ENCODE measurements around the gene KCNF1. TPM values are rescaled to one million over a fixed set of nuclear protein-coding genes. Genes with fewer than 3 reads are reported as not detected.

KCNF1 gene
- total RNA-seq, 1 experiment from 2014 or later: 0.52 TPM

DNA sequence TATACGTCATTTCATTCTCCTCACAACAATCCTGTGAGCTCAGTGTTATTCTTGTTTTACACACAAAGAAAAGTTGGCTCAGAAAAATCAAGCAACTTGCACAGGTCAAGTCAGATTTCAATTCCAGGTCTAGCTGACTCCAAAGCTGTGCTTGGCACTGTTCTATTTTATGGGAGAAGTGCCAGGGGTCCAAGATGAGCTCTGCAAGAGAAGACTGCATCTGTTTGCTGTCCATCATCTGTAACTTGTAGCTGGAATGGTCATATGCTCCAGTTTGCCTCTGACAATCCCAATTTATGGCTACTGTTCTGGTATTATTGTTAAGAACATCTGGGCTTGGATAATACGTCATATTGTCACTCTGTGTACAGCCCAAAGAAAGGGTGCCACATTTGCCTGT is 28.9 kb downstream of the KCNF1 start:
- no TSS peak for BruUV-seq (replicated peaks)
- Histone ChIP-seq H2AFZ (ENCODE audit: low read depth, low read length, poor library complexity, severe bottlenecking) (no peak overlapping the region), H4K20me1 (ENCODE audit: insufficient read depth) (no peaks in the 10 kb centered on the region), H3K27ac (ENCODE audit: low read depth, low read length) (no peak overlapping the region), H3K9me3 (ENCODE audit: control insufficient read depth in 1 of 2, insufficient read depth in 1 of 2, low read depth in 1 of 2, low read length in 2 of 2) (peaks cover 10 to 22% of the 10 kb centered on the region in 2 experiments; a peak in 3 of 4 replicates), H3K79me2 (ENCODE audit: insufficient read depth, low read length) (no peaks in the 10 kb centered on the region), H3K9ac (ENCODE audit: low read length) (no peak overlapping the region), H3K4me1 (ENCODE audit: control insufficient read depth in 1 of 2, insufficient read depth in 2 of 2, low read length in 2 of 2) (peaks cover 15 to 22% of the 10 kb centered on the region in 2 experiments), H3K27me3 (ENCODE audit: insufficient read depth, low read length) (no peaks in the 10 kb centered on the region), H3K36me3 (ENCODE audit: control insufficient read depth in 1 of 2, insufficient read depth in 2 of 2, low read length in 2 of 2) (no peaks in the 10 kb centered on the region), H3K4me2 (ENCODE audit: low read length) (no peak overlapping the region), H3K9me2 (ENCODE audit: insufficient read depth) (no peaks in the 10 kb centered on the region), H3K4me3 (replicated peaks in 1 of 2; ENCODE audit: low read depth in 1 of 2, low read length in 2 of 2) (no peak overlapping the region)
- CTCF ChIA-PET: no interaction called here
- POLR2A ChIA-PET: no interaction called here
- TF ChIP-seq EGR1 (IDR thresholded peaks at IDR 0.05; ENCODE audit: low read depth) (no peak), TCF7L2 (IDR thresholded peaks at IDR 0.05; ENCODE audit: borderline replicate concordance, extremely low read depth, insufficient read depth, insufficient read length) (no peak), POLR2A (IDR thresholded peaks at IDR 0.05; ENCODE audit: borderline replicate concordance, extremely low read depth, insufficient read depth, insufficient read length) (no peak)
- DNase-seq (ENCODE audit: low read depth, low spot score) (no peak), ATAC-seq (no peak)
- intact Hi-C loops (cut with micrococcal nuclease): no loop called here
- RAD21 ChIA-PET (ENCODE audit: low non-redundant PET in 1 of 2, low total read pairs in 2 of 2, uncharacterized antibody in 2 of 2, unreplicated experiment in 2 of 2): no interaction called here

DNA sequence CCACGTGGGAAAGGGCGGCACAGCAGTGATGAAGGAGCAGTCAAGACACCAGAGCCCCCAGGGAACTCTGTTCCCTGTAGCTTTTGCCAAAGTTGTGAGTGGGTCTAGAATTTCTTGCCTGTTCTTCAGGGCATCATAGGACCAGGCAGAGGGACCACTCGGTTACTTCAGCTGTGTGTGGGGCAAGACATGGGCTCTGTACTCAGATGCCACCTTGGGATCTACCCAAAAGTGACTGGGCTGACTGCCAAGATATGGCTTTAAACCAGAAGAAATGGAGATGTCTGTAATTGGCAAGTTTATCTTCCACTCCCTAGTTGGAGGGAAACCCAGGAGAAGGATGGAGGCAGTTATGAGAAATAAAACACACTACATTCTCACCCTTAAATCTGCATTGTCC is 29.6 kb downstream of the KCNF1 start:
- POLR2A ChIA-PET: no interaction called here
- CTCF ChIA-PET: no interaction called here
- no peak for DNase-seq (ENCODE audit: low read depth, low spot score)
- TF ChIP-seq POLR2A (IDR thresholded peaks at IDR 0.05; ENCODE audit: borderline replicate concordance, extremely low read depth, insufficient read depth, insufficient read length): no peak
- no peak for TF ChIP-seq ELF1 (IDR thresholded peaks at IDR 0.05; ENCODE audit: borderline replicate concordance, low read depth)
- no peak for TF ChIP-seq ZBTB33 (IDR thresholded peaks at IDR 0.05; ENCODE audit: extremely low read depth, insufficient replicate concordance, low read length)
- TF ChIP-seq YY1 (IDR thresholded peaks at IDR 0.05; ENCODE audit: extremely low read depth, insufficient replicate concordance, low read depth, low read length): no peak
- no peak for TF ChIP-seq SP1 (IDR thresholded peaks at IDR 0.05; ENCODE audit: low read depth)
- no peak for TF ChIP-seq EZH2phosphoT487 (IDR thresholded peaks at IDR 0.05; ENCODE audit: borderline replicate concordance)
- TF ChIP-seq EZH2 (IDR thresholded peaks at IDR 0.05): no peak
- TF ChIP-seq POLR2AphosphoS5 (IDR thresholded peaks at IDR 0.05; ENCODE audit: low read depth, low read length): no peak
- no peak for TF ChIP-seq RAD21 (IDR thresholded peaks at IDR 0.05; ENCODE audit: low read depth)
- no peak for TF ChIP-seq CEBPB (IDR thresholded peaks at IDR 0.05; ENCODE audit: low read depth)
- TF ChIP-seq CBX3 (IDR thresholded peaks at IDR 0.05; ENCODE audit: low read depth): no peak
- no peak for TF ChIP-seq ZFX (IDR thresholded peaks at IDR 0.05)
- TF ChIP-seq, protein P1, sequence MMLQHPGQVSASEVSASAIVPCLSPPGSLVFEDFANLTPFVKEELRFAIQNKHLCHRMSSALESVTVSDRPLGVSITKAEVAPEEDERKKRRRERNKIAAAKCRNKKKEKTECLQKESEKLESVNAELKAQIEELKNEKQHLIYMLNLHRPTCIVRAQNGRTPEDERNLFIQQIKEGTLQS (IDR thresholded peaks at IDR 0.05): no peak
- no peak for TF ChIP-seq EGR1 (IDR thresholded peaks at IDR 0.05; ENCODE audit: low read depth)
- TF ChIP-seq JUND (IDR thresholded peaks at IDR 0.05): no peak
- TF ChIP-seq SRF (IDR thresholded peaks at IDR 0.05; ENCODE audit: low read depth): no peak
- no peak for TF ChIP-seq SIN3A (IDR thresholded peaks at IDR 0.05; ENCODE audit: low read depth)

More for the DNA sequence above, 29.6 kb downstream of the KCNF1 start:
- H3K4me1 ChIP-seq (ENCODE audit: control insufficient read depth in 1 of 2, insufficient read depth in 2 of 2, low read length in 2 of 2): peaks cover 7 to 14% of the 10 kb centered on the region in 2 experiments
- H4K20me1 ChIP-seq (ENCODE audit: insufficient read depth): no peaks in the 10 kb centered on the region
- no peak overlapping the region for H3K4me2 ChIP-seq (ENCODE audit: low read length)
- no peaks in the 10 kb centered on the region for H3K27me3 ChIP-seq (ENCODE audit: insufficient read depth, low read length)
- H3K4me3 ChIP-seq (replicated peaks in 1 of 2; ENCODE audit: low read depth in 1 of 2, low read length in 2 of 2): no peak overlapping the region
- H2AFZ ChIP-seq (ENCODE audit: low read depth, low read length, poor library complexity, severe bottlenecking): no peak overlapping the region
- no peaks in the 10 kb centered on the region for H3K79me2 ChIP-seq (ENCODE audit: insufficient read depth, low read length)
- no peak overlapping the region for H3K27ac ChIP-seq (ENCODE audit: low read depth, low read length)
- no peak overlapping the region for H3K9ac ChIP-seq (ENCODE audit: low read length)
- RAD21 ChIA-PET (ENCODE audit: low non-redundant PET in 1 of 2, low total read pairs in 2 of 2, uncharacterized antibody in 2 of 2, unreplicated experiment in 2 of 2): no interaction called here
- no peak for ATAC-seq
- BruUV-seq (replicated peaks): no TSS peak
- H3K9me2 ChIP-seq (ENCODE audit: insufficient read depth): no peaks in the 10 kb centered on the region
- H3K9me3 ChIP-seq (ENCODE audit: control insufficient read depth in 1 of 2, insufficient read depth in 1 of 2, low read depth in 1 of 2, low read length in 2 of 2): peaks cover 10 to 22% of the 10 kb centered on the region in 2 experiments; a peak in 3 of 4 replicates
- no peaks in the 10 kb centered on the region for H3K36me3 ChIP-seq (ENCODE audit: control insufficient read depth in 1 of 2, insufficient read depth in 2 of 2, low read length in 2 of 2)
- intact Hi-C loops (cut with micrococcal nuclease): no loop called here

Measured in HCT116 (cell line).